Measurements from ENCODE around the gene SOX13.
A peak's percentile ranks its signal among the peaks of the same experiment; 100 is the strongest.

Gene SOX13

GRCh38 chr1:204053893-204054292 is 19.0 kb upstream of the SOX13 start:
- Histone ChIP-seq H3K4me1 (no peaks in the 10 kb centered on the region), H3K9me3 (no peaks in the 10 kb centered on the region), H3K27ac (no peak overlapping the region), H4K20me1 (no peaks in the 10 kb centered on the region), H3K27me3 (no peaks in the 10 kb centered on the region), H3K4me3 (no peak overlapping the region), H3K4me2 (no peak overlapping the region), H3K36me3 (no peaks in the 10 kb centered on the region), H3K9ac (no peak overlapping the region)
- no peak for TF ChIP-seq Cebpa-rat (IDR thresholded peaks at IDR 0.05)

GRCh38 chr1:204059970-204060369 is 12.9 kb upstream of the SOX13 start:
- Histone ChIP-seq H3K9ac (no peak overlapping the region), H3K4me1 (peaks cover 4% of the 10 kb centered on the region), H3K4me3 (no peak overlapping the region), H3K27ac (no peak overlapping the region), H3K36me3 (no peaks in the 10 kb centered on the region), H3K9me3 (no peaks in the 10 kb centered on the region), H3K27me3 (no peaks in the 10 kb centered on the region), H4K20me1 (no peaks in the 10 kb centered on the region), H3K4me2 (no peak overlapping the region)
- TF ChIP-seq Cebpa-rat (IDR thresholded peaks at IDR 0.05), result no peak

DNA sequence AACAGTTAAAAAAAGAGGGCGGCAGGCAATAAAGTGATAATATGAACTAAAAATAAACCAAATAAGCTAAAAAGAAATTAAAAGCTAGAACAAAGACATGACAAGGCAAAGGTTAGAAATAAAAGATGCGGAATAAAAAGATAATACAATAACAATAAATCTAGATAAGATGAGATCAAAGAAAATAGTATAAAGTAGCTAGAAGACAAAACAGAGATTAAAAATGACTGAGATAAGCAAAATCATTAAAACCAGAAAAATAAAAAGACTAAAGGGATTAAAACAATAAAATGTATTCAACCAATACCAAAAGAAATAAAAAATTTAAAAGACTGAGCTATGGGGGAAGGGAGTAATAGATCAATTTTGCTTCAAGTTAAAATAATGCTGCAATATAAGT is 10.8 kb upstream of the SOX13 start:
- H3K9ac ChIP-seq, result no peak overlapping the region
- H3K36me3 ChIP-seq, result no peaks in the 10 kb centered on the region
- no peak overlapping the region for H3K27ac ChIP-seq
- peaks cover 20% of the 10 kb centered on the region for H3K4me1 ChIP-seq
- TF ChIP-seq Cebpa-rat (IDR thresholded peaks at IDR 0.05), result no peak
- no peaks in the 10 kb centered on the region for H4K20me1 ChIP-seq
- no peak overlapping the region for H3K4me2 ChIP-seq
- H3K4me3 ChIP-seq, result no peak overlapping the region
- no peaks in the 10 kb centered on the region for H3K27me3 ChIP-seq
- no peaks in the 10 kb centered on the region for H3K9me3 ChIP-seq

GRCh38 chr1:204065174-204065985 is 7.5 kb upstream of the SOX13 start:
- Histone ChIP-seq H3K27ac (0 out of 2 replicates have a peak overlapping the region, but pooled peaks have one; percentile 22), H3K27me3 (no peaks in the 10 kb centered on the region), H3K4me1 (peaks cover 20% of the 10 kb centered on the region), H3K9me3 (peaks cover 5% of the 10 kb centered on the region; the same call in 1 of the 2 replicates), H3K4me2 (peak overlapping the region; percentile 75), H3K4me3 (peak overlapping the region; percentile 31; the same call in 1 of the 2 replicates), H3K9ac (no peak overlapping the region), H3K36me3 (no peaks in the 10 kb centered on the region), H4K20me1 (no peaks in the 10 kb centered on the region)
- no peak for TF ChIP-seq Cebpa-rat (IDR thresholded peaks at IDR 0.05)

DNA sequence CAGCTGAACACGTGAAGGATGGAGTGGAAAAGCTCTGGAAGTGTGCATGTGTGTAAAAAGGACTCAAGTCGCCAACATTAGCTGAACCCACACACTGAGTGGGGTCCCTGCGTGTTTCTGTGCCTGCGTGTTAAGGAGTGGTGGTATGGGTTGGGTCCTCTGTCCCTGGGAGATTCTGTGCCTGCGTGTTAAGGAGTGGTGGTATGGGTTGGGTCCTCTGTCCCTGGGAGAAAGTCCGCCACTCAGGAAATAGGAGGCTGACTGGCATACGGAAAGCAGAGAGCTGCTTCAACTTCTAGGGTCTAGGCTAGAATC is 7.0 kb upstream of the SOX13 start:
- Histone ChIP-seq H3K36me3 (no peaks in the 10 kb centered on the region), H4K20me1 (no peaks in the 10 kb centered on the region), H3K4me3 (peak overlapping the region; percentile 31; the same call in 1 of the 2 replicates), H3K4me2 (peak overlapping the region; percentile 75), H3K9me3 (peaks cover 5% of the 10 kb centered on the region; the same call in 1 of the 2 replicates), H3K27me3 (peaks cover 2% of the 10 kb centered on the region; the same call in 1 of the 2 replicates), H3K9ac (no peak overlapping the region), H3K4me1 (peaks cover 20% of the 10 kb centered on the region), H3K27ac (no peak overlapping the region)
- TF ChIP-seq Cebpa-rat (IDR thresholded peaks at IDR 0.05), result no peak

GRCh38 chr1:204067935-204068334 is 5.0 kb upstream of the SOX13 start:
- peaks cover 20% of the 10 kb centered on the region for H3K4me1 ChIP-seq
- H4K20me1 ChIP-seq, result no peaks in the 10 kb centered on the region
- peaks cover 5% of the 10 kb centered on the region; the same call in 1 of the 2 replicates for H3K9me3 ChIP-seq
- peaks cover 22% of the 10 kb centered on the region for H3K27me3 ChIP-seq
- no peak for TF ChIP-seq Cebpa-rat (IDR thresholded peaks at IDR 0.05)
- H3K4me2 ChIP-seq, result no peak overlapping the region
- H3K9ac ChIP-seq, result no peak overlapping the region
- no peak overlapping the region for H3K27ac ChIP-seq
- no peaks in the 10 kb centered on the region for H3K36me3 ChIP-seq
- H3K4me3 ChIP-seq, result no peak overlapping the region

DNA sequence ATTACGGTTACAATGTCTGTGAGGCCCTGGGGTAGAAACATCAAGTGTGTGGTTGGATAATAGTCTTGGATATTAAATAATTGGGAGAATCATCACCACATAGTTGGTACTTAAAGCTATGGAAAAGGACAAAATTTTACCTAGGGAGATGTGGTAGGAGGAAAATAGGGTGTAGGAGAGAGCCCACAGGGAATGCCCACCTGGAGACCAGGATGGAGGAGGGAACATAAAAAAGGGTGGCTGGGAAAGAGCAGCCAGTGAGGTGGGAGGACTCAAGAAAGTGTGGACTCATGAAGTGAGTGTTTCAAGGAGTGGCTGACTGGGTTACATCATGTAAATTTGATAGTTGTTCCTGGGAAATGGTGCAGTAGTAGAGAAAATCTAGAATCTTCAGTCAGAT is 3.0 kb upstream of the SOX13 start:
- Histone ChIP-seq H3K9me3 (peaks cover 5% of the 10 kb centered on the region; the same call in 1 of the 2 replicates), H3K9ac (no peak overlapping the region), H3K27me3 (peaks cover 42% of the 10 kb centered on the region), H3K27ac (no peak overlapping the region), H3K36me3 (no peaks in the 10 kb centered on the region), H3K4me1 (peaks cover 34% of the 10 kb centered on the region), H4K20me1 (peaks cover 15% of the 10 kb centered on the region; the same call in 1 of the 2 replicates), H3K4me2 (no peak overlapping the region), H3K4me3 (no peak overlapping the region)
- no peak for TF ChIP-seq Cebpa-rat (IDR thresholded peaks at IDR 0.05)

GRCh38 chr1:204070895-204071294 is 2.0 kb upstream of the SOX13 start:
- peaks cover 25% of the 10 kb centered on the region for H3K4me1 ChIP-seq
- H3K9ac ChIP-seq, result no peak overlapping the region
- H3K36me3 ChIP-seq, result no peaks in the 10 kb centered on the region
- peaks cover 5% of the 10 kb centered on the region; the same call in 1 of the 2 replicates for H3K9me3 ChIP-seq
- H3K4me2 ChIP-seq, result no peak overlapping the region
- TF ChIP-seq Cebpa-rat (IDR thresholded peaks at IDR 0.05), result no peak
- peaks cover 19% of the 10 kb centered on the region; the same call in 1 of the 2 replicates for H4K20me1 ChIP-seq
- no peak overlapping the region for H3K27ac ChIP-seq
- H3K4me3 ChIP-seq, result no peak overlapping the region
- peaks cover 52% of the 10 kb centered on the region for H3K27me3 ChIP-seq

GRCh38 chr1:204073837-204074273 is 940 bp downstream of the SOX13 start:
- Histone ChIP-seq H3K27ac (no peak overlapping the region), H3K4me1 (peaks cover 30% of the 10 kb centered on the region), H4K20me1 (peaks cover 19% of the 10 kb centered on the region; the same call in 1 of the 2 replicates), H3K4me3 (peak overlapping the region; percentile 70), H3K36me3 (no peaks in the 10 kb centered on the region), H3K9ac (no peak overlapping the region), H3K27me3 (peaks cover 69% of the 10 kb centered on the region), H3K9me3 (no peaks in the 10 kb centered on the region; the same call in 1 of the 2 replicates), H3K4me2 (peak overlapping the region; percentile 96)
- TF ChIP-seq Cebpa-rat (IDR thresholded peaks at IDR 0.05), result no peak
